Fibroblast of lung (primary cell): ENCODE measurements around the gene RPH3AL. TPM values are rescaled to one million over a fixed set of nuclear protein-coding genes. Genes with fewer than 3 reads are reported as not detected.

Source experiments
- DNase-seq, 2 donors: peaks; one replicate each; pipeline versions ENCODE4 v3.0.0 to v3.0.0-alpha.2; 2010; ENCODE audit warnings: low read depth in 2 of 2
- H2AFZ ChIP-seq: 2 replicates; pipeline ENCODE4 v1.5.1; 2012; ENCODE audit warnings: low read length, control low read depth, inconsistent platforms
- H3K27ac ChIP-seq: 2 replicates; pipeline ENCODE4 v1.5.1; 2011; ENCODE audit warnings: low read length, control low read depth; ENCODE audit not compliant: insufficient read depth
- H3K27me3 ChIP-seq: 2 replicates; pipeline ENCODE4 v1.5.1; 2011; ENCODE audit warnings: mild to moderate bottlenecking, low read length; ENCODE audit not compliant: control insufficient read depth, insufficient read depth
- H3K36me3 ChIP-seq: 2 replicates; pipeline ENCODE4 v1.5.1; 2011; ENCODE audit warnings: low read length; ENCODE audit not compliant: control insufficient read depth, insufficient read depth
- H3K4me1 ChIP-seq: 2 replicates; pipeline ENCODE4 v1.5.1; 2011; ENCODE audit warnings: low read length; ENCODE audit not compliant: control insufficient read depth, insufficient read depth; ENCODE audit errors: extremely low read depth
- H3K4me2 ChIP-seq: 2 replicates; pipeline ENCODE4 v1.5.1; 2011; ENCODE audit warnings: low read length, control low read depth; ENCODE audit not compliant: insufficient read depth; ENCODE audit errors: extremely low read depth
- H3K4me3 ChIP-seq, 4 experiments: fragments of 200-600 bp in 1 of 4; sonication (generic) in 1 of 4; replicated peaks in 1 of 4; 2 replicates each; pipeline ENCODE4 v1.5.1; 2011 to 2016; ENCODE audit warnings: low read length in 4 of 4, low read depth in 3 of 4, mild to moderate bottlenecking in 3 of 4, control low read depth in 2 of 4, inconsistent platforms in 1 of 4, mixed read lengths in 1 of 4; ENCODE audit not compliant: insufficient read depth in 1 of 4; ENCODE audit errors: control extremely low read depth in 1 of 4
- H3K79me2 ChIP-seq: 2 replicates; pipeline ENCODE4 v1.5.1; 2012; ENCODE audit warnings: mild to moderate bottlenecking, low read length, inconsistent platforms; ENCODE audit not compliant: control insufficient read depth, insufficient read depth
- H3K9ac ChIP-seq: 2 replicates; pipeline ENCODE4 v1.5.1; 2011; ENCODE audit warnings: mild to moderate bottlenecking, low read length, control low read depth; ENCODE audit not compliant: insufficient read depth
- H3K9me3 ChIP-seq: 2 replicates; pipeline ENCODE4 v1.5.1; 2012; ENCODE audit warnings: low read depth, low read length; ENCODE audit not compliant: control insufficient read depth, insufficient read depth
- H4K20me1 ChIP-seq: 2 replicates; pipeline ENCODE4 v1.5.1; 2011; ENCODE audit warnings: low read length; ENCODE audit not compliant: control insufficient read depth, insufficient read depth; ENCODE audit errors: extremely low read depth
- EZH2 ChIP-seq: IDR thresholded peaks from 2 replicates; pipeline ENCODE4 v1.5.1; 2012; ENCODE audit warnings: low read length, control low read depth, mild to moderate bottlenecking; ENCODE audit errors: missing control alignments
- polyA plus RNA-seq, 2 donors: library from polyadenylated mRNA; depleted of rRNA in 1 of 2; stranded (reverse) in 1 of 2; unstranded in 1 of 2; fragments of >200 nt; gene quantifications; 2 replicates each; pipeline ENCODE4 v1.2.1, GENCODE V29; 2011 to 2012; ENCODE audit warnings: missing spikeins in 1 of 2
- total RNA-seq: library from RNA; depleted of rRNA; stranded (reverse); fragments of >200 nt; gene quantifications from 2 replicates; pipeline ENCODE4 v1.2.1, GENCODE V29; 2014
- TF ChIP-seq, protein P1 (sequence below), 2 donors: IDR thresholded peaks in 1 of 2; conservative IDR thresholded peaks in 1 of 2; 1 replicate in 1 of 2; 2 replicates in 1 of 2; pipeline ENCODE4 v1.5.1; 2011 to 2012; ENCODE audit warnings: low read length in 2 of 2, control low read depth in 1 of 2, inconsistent platforms in 1 of 2, low read depth in 1 of 2, mild to moderate bottlenecking in 1 of 2

Gene RPH3AL
- total and polyA plus RNA-seq, 2 donors (not counting 1 experiment from before 2014, with no cell fraction given) = 0.49 to 3.0 TPM

DNA sequence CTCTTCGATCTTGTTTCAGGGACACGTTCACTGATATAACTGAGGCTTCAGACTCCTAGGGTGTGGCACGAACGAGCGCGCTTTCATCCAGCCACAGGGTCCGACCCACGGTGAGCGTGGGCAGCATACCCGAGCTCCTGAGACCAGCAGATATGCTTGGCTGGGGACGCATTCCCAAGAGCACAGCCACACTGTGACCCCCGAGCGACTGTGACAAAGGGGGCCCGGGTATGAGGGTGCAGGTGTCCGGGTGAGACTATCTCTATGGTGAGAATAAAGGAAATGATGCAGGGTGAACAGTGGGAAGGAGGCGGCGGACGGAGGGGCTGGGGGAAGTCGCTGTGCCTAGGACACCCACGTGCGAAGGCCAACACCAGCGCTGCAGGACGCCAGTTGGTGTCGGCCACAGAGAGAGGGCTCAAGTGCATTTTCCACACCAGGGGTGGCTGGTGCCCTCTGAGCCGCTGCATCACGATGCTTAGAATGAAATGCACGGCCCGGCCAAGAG lies 17.6 kb downstream of the RPH3AL start:
- H2AFZ ChIP-seq = no peak overlapping the region
- H3K27me3 ChIP-seq = no peaks in the 10 kb centered on the region
- H3K4me1 ChIP-seq = no peaks in the 10 kb centered on the region
- no peak overlapping the region for H3K27ac ChIP-seq
- TF ChIP-seq, protein P1, sequence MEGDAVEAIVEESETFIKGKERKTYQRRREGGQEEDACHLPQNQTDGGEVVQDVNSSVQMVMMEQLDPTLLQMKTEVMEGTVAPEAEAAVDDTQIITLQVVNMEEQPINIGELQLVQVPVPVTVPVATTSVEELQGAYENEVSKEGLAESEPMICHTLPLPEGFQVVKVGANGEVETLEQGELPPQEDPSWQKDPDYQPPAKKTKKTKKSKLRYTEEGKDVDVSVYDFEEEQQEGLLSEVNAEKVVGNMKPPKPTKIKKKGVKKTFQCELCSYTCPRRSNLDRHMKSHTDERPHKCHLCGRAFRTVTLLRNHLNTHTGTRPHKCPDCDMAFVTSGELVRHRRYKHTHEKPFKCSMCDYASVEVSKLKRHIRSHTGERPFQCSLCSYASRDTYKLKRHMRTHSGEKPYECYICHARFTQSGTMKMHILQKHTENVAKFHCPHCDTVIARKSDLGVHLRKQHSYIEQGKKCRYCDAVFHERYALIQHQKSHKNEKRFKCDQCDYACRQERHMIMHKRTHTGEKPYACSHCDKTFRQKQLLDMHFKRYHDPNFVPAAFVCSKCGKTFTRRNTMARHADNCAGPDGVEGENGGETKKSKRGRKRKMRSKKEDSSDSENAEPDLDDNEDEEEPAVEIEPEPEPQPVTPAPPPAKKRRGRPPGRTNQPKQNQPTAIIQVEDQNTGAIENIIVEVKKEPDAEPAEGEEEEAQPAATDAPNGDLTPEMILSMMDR (conservative IDR thresholded peaks at IDR 0.05 in 1 of 2, IDR thresholded peaks at IDR 0.05 in 1 of 2; ENCODE audit: low read depth in 1 of 2, low read length in 2 of 2) = no peak
- no peak for TF ChIP-seq EZH2
- H3K4me2 ChIP-seq = no peak overlapping the region
- no peak overlapping the region for H3K9ac ChIP-seq
- H4K20me1 ChIP-seq = no peaks in the 10 kb centered on the region
- H3K4me3 ChIP-seq = no peak overlapping the region
- no peaks in the 10 kb centered on the region for H3K9me3 ChIP-seq
- no peaks in the 10 kb centered on the region for H3K79me2 ChIP-seq
- no peak for DNase-seq
- H3K36me3 ChIP-seq = no peaks in the 10 kb centered on the region

DNA sequence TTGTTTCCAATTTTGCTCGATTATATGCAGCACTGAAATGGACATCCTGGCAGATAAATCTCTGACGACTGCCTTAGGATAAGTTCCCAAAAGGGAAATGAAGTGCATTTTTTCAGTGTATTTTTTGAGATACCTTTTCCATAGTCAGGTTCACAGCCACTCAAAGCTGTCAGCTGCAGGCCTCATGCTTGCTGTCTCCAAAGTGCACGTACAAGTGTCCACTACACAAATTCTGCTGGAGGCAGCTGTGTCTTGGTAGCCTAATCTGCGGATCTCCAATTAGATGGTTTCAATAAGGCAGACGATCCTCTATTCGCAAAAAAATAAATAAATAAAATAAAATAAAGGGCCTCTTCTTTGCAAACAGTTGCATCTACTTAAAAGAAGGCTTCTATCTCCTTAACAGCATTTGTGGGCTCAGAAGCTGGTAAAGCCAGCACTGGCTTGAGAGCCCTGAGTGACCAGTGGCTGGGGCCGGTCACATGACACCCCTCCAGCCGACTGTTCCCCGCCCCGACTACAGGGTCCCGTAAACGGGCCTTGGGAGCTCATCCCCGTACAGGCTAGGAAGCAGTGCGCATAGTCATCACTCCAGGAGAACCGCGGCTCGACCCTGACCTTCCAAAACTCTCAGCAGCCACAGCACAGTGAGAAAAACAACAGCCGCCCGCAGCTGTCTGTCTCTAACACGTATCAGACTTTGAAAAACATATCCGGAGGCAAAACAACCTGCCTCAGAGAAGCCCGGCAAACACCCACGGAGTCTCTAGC lies 18.8 kb downstream of the RPH3AL start:
- Histone ChIP-seq H2AFZ (no peak overlapping the region), H3K79me2 (no peaks in the 10 kb centered on the region), H3K36me3 (no peaks in the 10 kb centered on the region), H3K9ac (no peak overlapping the region), H3K4me2 (no peak overlapping the region), H3K27me3 (no peaks in the 10 kb centered on the region), H3K9me3 (no peaks in the 10 kb centered on the region), H3K27ac (no peak overlapping the region), H3K4me1 (no peaks in the 10 kb centered on the region), H3K4me3 (peak overlapping the region in 1 of 4 experiments; percentile 25), H4K20me1 (no peaks in the 10 kb centered on the region)
- TF ChIP-seq EZH2 = no peak
- TF ChIP-seq, protein P1 (conservative IDR thresholded peaks at IDR 0.05 in 1 of 2, IDR thresholded peaks at IDR 0.05 in 1 of 2; ENCODE audit: low read depth in 1 of 2, low read length in 2 of 2) = no peak
- DNase-seq = peak; percentile 19 to 54

DNA sequence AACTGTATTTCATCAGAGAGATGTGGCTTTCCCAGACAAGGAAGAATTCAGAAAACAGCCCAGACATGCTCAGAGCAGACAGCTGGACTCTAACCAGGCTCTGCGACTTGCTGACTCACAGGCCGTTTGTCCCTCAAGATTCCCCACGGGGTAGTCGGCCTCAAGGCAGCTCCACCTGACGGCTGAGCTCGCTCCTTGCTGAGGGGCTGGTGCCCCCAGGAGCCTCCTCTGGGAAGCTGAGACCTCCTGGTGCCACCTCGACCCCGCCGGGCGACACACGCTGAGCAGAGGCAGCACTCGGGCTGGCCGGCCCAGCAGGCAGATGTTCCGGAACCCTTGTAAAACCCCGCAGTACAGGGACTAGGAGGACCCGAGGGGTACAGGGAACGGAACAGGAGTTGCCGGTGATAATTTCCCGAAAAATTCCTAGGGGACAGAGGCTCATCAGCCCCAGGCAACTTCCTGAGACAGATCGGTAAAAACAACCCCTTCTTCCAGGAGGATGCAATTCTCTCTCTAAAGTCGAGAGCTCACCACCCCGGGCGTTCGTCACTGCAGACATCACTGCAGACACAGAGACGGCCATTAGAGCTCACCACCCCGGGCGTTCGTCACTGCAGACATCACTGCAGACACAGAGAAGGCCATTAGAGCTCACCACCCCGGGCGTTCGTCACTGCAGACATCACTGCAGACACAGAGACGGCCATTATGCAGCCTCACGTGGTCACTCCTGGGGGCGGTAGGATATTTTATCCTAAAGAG lies 19.9 kb downstream of the RPH3AL start:
- Histone ChIP-seq H3K9me3 (no peaks in the 10 kb centered on the region), H3K27ac (no peak overlapping the region), H3K9ac (no peak overlapping the region), H3K36me3 (no peaks in the 10 kb centered on the region), H4K20me1 (no peaks in the 10 kb centered on the region), H3K79me2 (no peaks in the 10 kb centered on the region), H3K4me1 (no peaks in the 10 kb centered on the region), H3K4me2 (no peak overlapping the region), H2AFZ (no peak overlapping the region), H3K4me3 (no peak overlapping the region), H3K27me3 (no peaks in the 10 kb centered on the region)
- DNase-seq = peak in 1 of 2 donors; percentile 57
- TF ChIP-seq, protein P1 (conservative IDR thresholded peaks at IDR 0.05 in 1 of 2, IDR thresholded peaks at IDR 0.05 in 1 of 2; ENCODE audit: low read depth in 1 of 2, low read length in 2 of 2) = no peak
- no peak for TF ChIP-seq EZH2
